Skin epidermis (tissue), 12 donors: ENCODE data around the gene NBDY.

Source experiments
- H3K27ac ChIP-seq, 21 experiments: fragments of 200-600 bp; sonication (generic) in 11 of 21; one replicate each; pipeline ENCODE4 v1.5.0; 2020; ENCODE audit warnings: mild to moderate bottlenecking in 3 of 21, inconsistent platforms in 2 of 21, moderate library complexity in 2 of 21
- H3K4me3 ChIP-seq, 7 experiments: fragments of 200-600 bp; sonication (generic) in 2 of 7; one replicate each; pipeline ENCODE4 v1.5.0; 2020; ENCODE audit warnings: inconsistent platforms in 2 of 7, mild to moderate bottlenecking in 2 of 7, moderate library complexity in 1 of 7

NBDY gene

GRCh38 chrX:56783450-56783831 lies 54.4 kb downstream of the NBDY start:
- H3K27ac ChIP-seq = peak overlapping the region in 9 of 21 experiments; percentile 51 to 87 (median 71)
- peak overlapping the region in 1 of 7 experiments; percentile 20 for H3K4me3 ChIP-seq

GRCh38 chrX:56783996-56784620 lies 55.1 kb downstream of the NBDY start:
- Histone ChIP-seq H3K27ac (no peak overlapping the region), H3K4me3 (no peak overlapping the region)

- no peak overlapping the region for H3K4me3 ChIP-seq
- H3K27ac ChIP-seq = no peak overlapping the region
Observed at GRCh38 chrX:56784666-56785065, 55.6 kb downstream of the NBDY start.

- Histone ChIP-seq H3K4me3 (no peak overlapping the region), H3K27ac (no peak overlapping the region)
Observed at GRCh38 chrX:56785442-56785841, 56.4 kb downstream of the NBDY start.

- H3K4me3 ChIP-seq = no peak overlapping the region
- H3K27ac ChIP-seq = no peak overlapping the region
Observed at GRCh38 chrX:56786889-56787733, 58.1 kb downstream of the NBDY start.

- Histone ChIP-seq H3K27ac (no peak overlapping the region), H3K4me3 (no peak overlapping the region)
Observed at GRCh38 chrX:56787734-56788152, 58.7 kb downstream of the NBDY start.

- Histone ChIP-seq H3K4me3 (no peak overlapping the region), H3K27ac (peak overlapping the region in 3 of 21 experiments; percentile 23 to 45 (median 32))
Observed at GRCh38 chrX:56788229-56788628, 59.2 kb downstream of the NBDY start.

- no peak overlapping the region for H3K4me3 ChIP-seq
- H3K27ac ChIP-seq = peak overlapping the region in 3 of 21 experiments; percentile 23 to 45 (median 32)
Observed at GRCh38 chrX:56788717-56789122, 59.7 kb downstream of the NBDY start.

- Histone ChIP-seq H3K4me3 (no peak overlapping the region), H3K27ac (no peak overlapping the region)
Observed at GRCh38 chrX:56789518-56790070, 60.6 kb downstream of the NBDY start.

GRCh38 chrX:56790778-56791177 lies 61.7 kb downstream of the NBDY start:
- no peak overlapping the region for H3K4me3 ChIP-seq
- H3K27ac ChIP-seq = no peak overlapping the region

- no peak overlapping the region for H3K27ac ChIP-seq
- no peak overlapping the region for H3K4me3 ChIP-seq
Observed at GRCh38 chrX:56791456-56791855, 62.4 kb downstream of the NBDY start.

- Histone ChIP-seq H3K27ac (peak overlapping the region in 1 of 21 experiments; percentile 16), H3K4me3 (no peak overlapping the region)
Observed at GRCh38 chrX:56792270-56793111, 63.4 kb downstream of the NBDY start.

- Histone ChIP-seq H3K4me3 (no peak overlapping the region), H3K27ac (no peak overlapping the region)
Observed at GRCh38 chrX:56793112-56793430, 64.0 kb downstream of the NBDY start.

GRCh38 chrX:56793521-56794320 lies 64.7 kb downstream of the NBDY start:
- H3K27ac ChIP-seq = no peak overlapping the region
- H3K4me3 ChIP-seq = no peak overlapping the region

- H3K4me3 ChIP-seq = no peak overlapping the region
- H3K27ac ChIP-seq = no peak overlapping the region
Observed at GRCh38 chrX:56794404-56795230, 65.6 kb downstream of the NBDY start.

GRCh38 chrX:56795309-56795868 lies 66.3 kb downstream of the NBDY start:
- H3K4me3 ChIP-seq = no peak overlapping the region
- no peak overlapping the region for H3K27ac ChIP-seq

GRCh38 chrX:56796641-56797395 lies 67.8 kb downstream of the NBDY start:
- H3K27ac ChIP-seq = no peak overlapping the region
- no peak overlapping the region for H3K4me3 ChIP-seq
